HG03575 (cell line): Measurements from ENCODE around the gene TENM4.

Experiments
- ATAC-seq: cut with Tn5 transposase; IDR thresholded peaks from one replicate; pipeline ENCODE4 v1.9.1; 2021; ENCODE audit not compliant: unreplicated experiment, insufficient number of reproducible peaks, low FRiP score; ENCODE audit errors: extremely low read depth

Gene TENM4

DNA sequence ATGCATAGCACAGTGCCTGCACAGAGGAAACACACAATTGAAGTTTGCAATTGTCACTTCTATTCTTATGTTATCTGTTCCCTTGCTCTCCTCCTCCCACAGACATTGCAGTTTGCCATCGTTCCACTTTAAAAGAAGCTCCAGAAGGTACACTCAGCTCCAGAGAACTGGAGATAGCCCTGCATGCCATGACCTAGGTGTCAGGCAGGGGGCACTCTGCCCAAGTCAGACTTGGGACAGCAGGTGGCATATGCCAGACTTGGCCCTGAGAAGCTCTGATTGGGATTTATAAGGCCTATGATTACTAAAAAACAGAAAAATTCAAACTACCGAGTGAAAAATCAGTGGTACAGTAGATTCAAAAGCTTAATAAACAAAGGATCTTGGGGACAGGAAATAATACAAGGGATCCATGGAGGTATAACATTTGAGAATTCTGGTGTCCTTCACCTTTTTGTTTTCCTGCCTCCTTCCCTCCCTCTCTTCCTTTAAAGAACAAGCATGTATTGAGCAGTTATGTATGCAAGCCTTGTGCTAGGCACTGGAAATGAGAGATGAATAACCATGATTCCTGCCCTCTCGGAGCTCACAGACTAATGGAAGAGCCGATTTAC lies 40.0 kb downstream of the TENM4 start:
- ATAC-seq: no peak

DNA sequence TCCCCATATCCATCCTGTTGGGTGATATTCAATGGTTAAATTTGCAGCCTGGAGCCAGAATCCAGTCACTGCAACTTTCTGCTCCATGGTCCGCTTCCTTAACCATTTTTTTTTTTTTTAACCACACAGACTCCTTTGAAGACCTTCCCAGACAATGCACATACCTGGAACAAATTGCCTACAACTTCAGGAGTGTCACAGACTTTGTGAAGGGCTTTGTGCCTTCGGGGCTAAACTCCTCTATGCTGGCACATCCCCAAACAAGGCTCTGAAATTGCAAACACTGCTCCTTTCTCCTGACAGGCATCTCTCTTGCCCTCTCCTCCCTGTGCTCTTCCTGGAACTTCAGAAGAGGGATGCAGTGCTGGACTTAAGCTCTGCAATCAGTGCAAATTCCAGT lies 40.6 kb downstream of the TENM4 start:
- ATAC-seq: no peak

DNA sequence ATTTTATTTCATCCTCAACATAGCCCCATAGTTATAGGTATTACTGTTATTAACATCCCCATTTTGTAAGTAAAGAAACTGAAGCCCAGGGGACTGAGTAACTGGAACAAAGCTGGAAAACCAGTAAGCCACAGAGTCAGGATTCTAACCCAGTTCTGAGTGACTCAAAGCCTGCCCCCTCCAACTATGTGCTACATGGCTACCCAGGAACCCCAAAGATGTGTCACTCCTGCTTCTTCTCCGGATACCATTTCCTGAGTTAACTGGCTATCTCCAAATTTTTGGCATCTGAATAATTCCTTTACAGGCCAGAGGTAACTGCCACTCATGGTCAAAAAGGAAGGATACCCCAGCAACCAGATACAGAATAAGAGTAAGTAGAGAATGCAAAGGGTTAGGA lies 43.6 kb downstream of the TENM4 start:
- no peak for ATAC-seq

- ATAC-seq: no peak
These were observed 44.2 kb downstream of the TENM4 start for GRCh38 chr11:79396674-79397073.

GRCh38 chr11:79396001-79396400 lies 44.8 kb downstream of the TENM4 start:
- no peak for ATAC-seq

- no peak for ATAC-seq
These were observed 47.3 kb downstream of the TENM4 start for GRCh38 chr11:79393362-79394043.

DNA sequence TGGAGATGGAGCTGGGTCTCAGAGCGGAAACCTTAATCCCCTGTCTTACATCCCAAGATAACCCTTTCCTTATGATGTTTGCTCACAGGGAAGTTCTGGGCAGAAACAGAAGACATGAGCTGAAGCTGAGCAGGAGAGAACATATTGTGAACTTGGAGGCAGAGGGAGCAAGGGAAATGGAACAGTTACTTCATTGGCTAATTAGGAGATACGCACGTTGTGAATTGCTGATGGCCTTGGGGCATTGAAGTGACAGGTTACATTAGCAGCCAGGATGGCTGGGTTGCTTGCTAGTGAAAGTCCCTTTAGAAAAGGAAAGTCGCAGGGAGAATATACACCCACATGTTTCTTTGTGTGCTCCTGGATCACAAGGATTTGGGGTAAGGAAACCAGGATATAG lies 48.7 kb downstream of the TENM4 start:
- ATAC-seq: no peak

- ATAC-seq: no peak
These were observed 49.9 kb downstream of the TENM4 start for GRCh38 chr11:79390923-79391322.

- no peak for ATAC-seq
These were observed 50.4 kb downstream of the TENM4 start for GRCh38 chr11:79390477-79390876.

DNA sequence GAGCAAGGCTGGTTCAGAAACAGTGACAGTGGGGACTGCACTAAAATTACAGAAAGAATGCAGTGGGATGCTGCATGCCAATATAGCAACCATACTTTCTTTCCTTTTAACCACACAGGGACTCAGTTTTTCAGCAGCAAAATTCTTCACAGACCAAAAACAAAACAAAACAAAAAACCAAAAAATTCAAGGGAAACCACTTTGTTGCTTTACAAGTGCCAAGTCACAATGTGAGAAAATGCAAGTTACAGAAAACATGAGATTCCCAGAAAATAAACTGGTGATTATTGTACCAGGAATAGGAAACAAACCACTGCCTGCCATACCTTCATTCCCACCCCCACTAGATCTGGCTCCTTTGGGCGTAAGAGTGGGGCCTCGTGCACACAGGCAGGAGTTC lies 52.6 kb downstream of the TENM4 start:
- no peak for ATAC-seq

GRCh38 chr11:79383874-79384273 lies 57.0 kb downstream of the TENM4 start:
- no peak for ATAC-seq

DNA sequence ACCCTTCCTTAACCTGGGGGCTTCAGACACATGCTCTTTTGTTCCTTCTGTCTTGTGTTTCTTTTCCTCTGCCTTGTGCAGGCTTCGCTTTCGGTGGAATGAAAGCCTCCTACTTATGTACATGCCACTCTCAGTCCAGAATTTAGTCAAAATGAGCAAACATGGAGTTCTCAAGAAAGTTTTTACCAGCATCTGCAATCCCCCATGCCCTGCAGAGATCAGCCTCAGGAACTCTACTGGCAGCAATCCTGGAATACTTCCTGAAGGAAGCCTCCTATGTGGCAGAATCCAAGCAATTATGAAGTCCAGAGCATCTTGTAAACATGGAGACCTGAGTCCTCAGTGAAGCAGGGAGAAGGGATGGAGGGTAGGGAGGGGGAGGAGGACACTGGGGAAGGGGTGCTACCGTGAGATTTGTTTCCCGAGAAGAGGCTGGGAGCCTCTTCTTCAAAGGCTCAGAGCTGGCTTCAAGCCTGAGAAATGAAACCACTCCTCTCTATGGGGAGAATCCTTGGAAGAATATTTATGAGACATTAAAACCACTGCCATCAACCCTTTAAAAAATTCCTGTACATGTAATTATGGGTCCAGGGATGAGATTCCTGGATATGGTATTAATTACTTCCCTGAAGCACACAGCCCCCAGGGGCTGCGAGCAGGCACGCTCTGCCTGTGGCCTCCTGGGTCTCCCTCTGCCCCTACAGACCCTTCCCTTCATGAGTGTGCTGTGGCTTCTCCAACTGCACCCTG lies 58.4 kb downstream of the TENM4 start:
- ATAC-seq: no peak

- ATAC-seq: no peak
These were observed 59.8 kb downstream of the TENM4 start for GRCh38 chr11:79381036-79381435.

- ATAC-seq: no peak
These were observed 63.4 kb downstream of the TENM4 start for GRCh38 chr11:79377406-79377805.

- no peak for ATAC-seq
These were observed 64.8 kb downstream of the TENM4 start for GRCh38 chr11:79375818-79376550.

DNA sequence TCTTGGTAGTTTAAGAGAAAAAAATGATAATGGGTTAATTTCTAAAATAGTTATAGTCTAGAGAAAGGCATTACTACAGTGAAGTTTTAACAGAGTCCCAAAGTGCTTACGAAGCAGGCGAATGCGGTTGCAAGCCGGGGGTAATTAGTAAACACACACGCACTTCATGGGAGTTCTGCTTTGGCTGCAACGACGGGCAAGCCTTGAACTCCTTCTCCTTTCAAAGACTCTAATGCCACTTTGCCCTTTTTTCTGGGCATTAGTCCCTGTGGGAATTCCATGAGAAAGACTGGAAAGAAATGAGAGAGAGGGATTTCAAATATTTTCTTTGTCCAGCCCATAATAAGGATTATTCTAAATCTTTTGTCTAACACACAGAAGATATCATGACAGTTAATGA lies 66.1 kb downstream of the TENM4 start:
- no peak for ATAC-seq

- no peak for ATAC-seq
These were observed 69.1 kb downstream of the TENM4 start for GRCh38 chr11:79371724-79372123.

DNA sequence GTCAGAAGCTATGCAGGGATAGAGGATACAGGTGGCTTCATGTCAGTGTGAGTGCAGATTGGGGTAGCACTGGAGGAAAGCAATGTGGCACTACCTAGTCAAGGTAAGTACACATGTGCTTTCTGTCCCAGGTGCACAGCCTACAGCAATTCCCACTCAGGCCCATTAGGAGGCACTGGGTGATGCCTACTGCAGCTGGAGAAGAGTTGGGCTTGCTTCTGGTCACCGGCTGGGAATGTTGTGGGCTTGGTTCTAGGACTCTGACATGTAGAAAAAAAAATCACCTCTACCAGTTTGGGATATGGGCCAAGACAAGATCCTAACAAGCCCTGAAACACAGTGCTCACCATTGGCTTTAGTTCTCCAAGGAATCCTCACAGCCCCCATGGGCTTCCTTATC lies 69.7 kb downstream of the TENM4 start:
- no peak for ATAC-seq

DNA sequence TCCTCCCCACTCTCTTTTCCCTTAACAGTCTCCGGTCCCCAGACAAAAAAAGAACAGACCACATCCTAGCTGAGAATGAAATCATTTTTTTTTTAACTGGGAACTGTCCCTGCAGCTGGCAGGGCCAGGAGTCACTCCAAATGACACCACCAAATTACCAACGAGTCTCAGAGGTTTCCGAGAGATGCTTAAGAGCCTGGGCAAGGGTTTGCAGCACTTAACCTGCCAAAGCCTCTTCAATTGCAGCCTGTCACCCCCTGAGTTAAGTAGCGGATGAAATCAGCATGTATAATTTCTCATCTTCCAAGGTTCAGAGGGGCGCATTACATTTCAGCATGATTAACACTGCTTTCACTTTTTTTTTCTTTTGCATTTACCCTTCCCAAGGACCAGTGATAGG lies 71.8 kb downstream of the TENM4 start:
- ATAC-seq: no peak

- ATAC-seq: no peak
These were observed 73.0 kb downstream of the TENM4 start for GRCh38 chr11:79367844-79368243.
